GM23338 (cell line): ENCODE measurements around the gene FBXO2.

ENCODE experiments used
- CREB1 ChIP-seq: fragments of 250-450 bp; sonication (Bioruptor Pico); IDR thresholded peaks from 2 replicates; pipeline ENCODE4 v1.5.0; 2020; ENCODE audit warnings: low read depth, mild to moderate bottlenecking, moderate library complexity
- EZH2 ChIP-seq: fragments of 200-600 bp; sonication (generic); IDR thresholded peaks from one replicate; pipeline ENCODE4 v1.8.0; 2017; ENCODE audit warnings: antibody characterized with exemption, mild to moderate bottlenecking, low read depth; ENCODE audit not compliant: unreplicated experiment
- EZH2phosphoT487 ChIP-seq: fragments of 200-600 bp; sonication (generic); IDR thresholded peaks from one replicate; pipeline ENCODE4 v1.8.1; 2018; ENCODE audit warnings: antibody characterized with exemption; ENCODE audit not compliant: unreplicated experiment
- JUNB ChIP-seq: IDR thresholded peaks from one replicate; pipeline ENCODE4 v1.6.1; 2016; ENCODE audit warnings: antibody characterized with exemption; ENCODE audit not compliant: unreplicated experiment
- NANOG ChIP-seq: IDR thresholded peaks from 2 replicates; pipeline ENCODE4 v1.6.1; 2016; ENCODE audit warnings: antibody characterized with exemption, borderline replicate concordance
- POLR2AphosphoS5 ChIP-seq: IDR thresholded peaks from 2 replicates; pipeline ENCODE4 v1.6.1; 2016; ENCODE audit warnings: antibody characterized with exemption, low read depth
- STAT1 ChIP-seq: IDR thresholded peaks from one replicate; pipeline ENCODE4 v1.6.1; 2016; ENCODE audit warnings: antibody characterized with exemption; ENCODE audit not compliant: unreplicated experiment
- ZNF331 ChIP-seq: fragments of 250-450 bp; sonication (Bioruptor Pico); IDR thresholded peaks from 2 replicates; pipeline ENCODE4 v1.5.0; 2020; ENCODE audit warnings: low read depth, mild to moderate bottlenecking, moderate library complexity
- TF ChIP-seq, protein P1 (sequence below), 2 experiments: fragments of 200-600 bp in 1 of 2; sonication (generic) in 1 of 2; conservative IDR thresholded peaks; 2 replicates each; pipeline versions ENCODE4 v1.5.1 to v1.6.1; 2016 to 2017; ENCODE audit warnings: antibody characterized with exemption in 2 of 2, low read depth in 2 of 2, mild to moderate bottlenecking in 2 of 2, moderate library complexity in 1 of 2
- TF ChIP-seq, protein P2 (sequence below): IDR thresholded peaks from one replicate; pipeline ENCODE4 v1.6.1; 2018; ENCODE audit warnings: antibody characterized with exemption; ENCODE audit not compliant: unreplicated experiment
- TF ChIP-seq, protein P3 (sequence below): fragments of 250-450 bp; sonication (Bioruptor Pico); IDR thresholded peaks from 2 replicates; pipeline ENCODE4 v1.5.0; 2020; ENCODE audit warnings: mild to moderate bottlenecking, moderate library complexity
- TF ChIP-seq, protein P4 (sequence below): IDR thresholded peaks from 2 replicates; pipeline ENCODE4 v1.6.1; 2016; ENCODE audit warnings: antibody characterized with exemption

DNA sequence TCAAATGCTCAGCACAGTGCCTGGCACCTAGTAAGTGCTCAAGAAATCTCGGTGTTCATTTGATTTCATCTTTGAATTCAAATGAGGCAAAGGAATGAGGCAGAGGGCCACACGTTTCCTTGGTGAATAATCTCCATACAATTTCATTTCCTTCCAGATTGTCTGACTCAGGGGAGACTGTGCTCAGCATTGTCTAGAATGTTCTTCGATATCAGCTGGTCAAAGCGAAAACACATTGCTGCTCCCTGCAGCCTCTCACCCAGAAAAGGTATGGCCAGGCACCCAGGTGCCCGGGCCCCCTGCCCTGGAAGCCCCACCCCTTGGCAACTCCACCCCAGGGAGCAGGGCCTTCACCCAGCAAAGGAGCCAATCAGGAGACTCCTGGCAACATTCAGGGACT, 55.8 kb downstream of the FBXO2 start:
- TF ChIP-seq, protein P1, sequence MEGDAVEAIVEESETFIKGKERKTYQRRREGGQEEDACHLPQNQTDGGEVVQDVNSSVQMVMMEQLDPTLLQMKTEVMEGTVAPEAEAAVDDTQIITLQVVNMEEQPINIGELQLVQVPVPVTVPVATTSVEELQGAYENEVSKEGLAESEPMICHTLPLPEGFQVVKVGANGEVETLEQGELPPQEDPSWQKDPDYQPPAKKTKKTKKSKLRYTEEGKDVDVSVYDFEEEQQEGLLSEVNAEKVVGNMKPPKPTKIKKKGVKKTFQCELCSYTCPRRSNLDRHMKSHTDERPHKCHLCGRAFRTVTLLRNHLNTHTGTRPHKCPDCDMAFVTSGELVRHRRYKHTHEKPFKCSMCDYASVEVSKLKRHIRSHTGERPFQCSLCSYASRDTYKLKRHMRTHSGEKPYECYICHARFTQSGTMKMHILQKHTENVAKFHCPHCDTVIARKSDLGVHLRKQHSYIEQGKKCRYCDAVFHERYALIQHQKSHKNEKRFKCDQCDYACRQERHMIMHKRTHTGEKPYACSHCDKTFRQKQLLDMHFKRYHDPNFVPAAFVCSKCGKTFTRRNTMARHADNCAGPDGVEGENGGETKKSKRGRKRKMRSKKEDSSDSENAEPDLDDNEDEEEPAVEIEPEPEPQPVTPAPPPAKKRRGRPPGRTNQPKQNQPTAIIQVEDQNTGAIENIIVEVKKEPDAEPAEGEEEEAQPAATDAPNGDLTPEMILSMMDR (conservative IDR thresholded peaks at IDR 0.05; ENCODE audit: low read depth in 2 of 2): no peak
- TF ChIP-seq, protein P2, sequence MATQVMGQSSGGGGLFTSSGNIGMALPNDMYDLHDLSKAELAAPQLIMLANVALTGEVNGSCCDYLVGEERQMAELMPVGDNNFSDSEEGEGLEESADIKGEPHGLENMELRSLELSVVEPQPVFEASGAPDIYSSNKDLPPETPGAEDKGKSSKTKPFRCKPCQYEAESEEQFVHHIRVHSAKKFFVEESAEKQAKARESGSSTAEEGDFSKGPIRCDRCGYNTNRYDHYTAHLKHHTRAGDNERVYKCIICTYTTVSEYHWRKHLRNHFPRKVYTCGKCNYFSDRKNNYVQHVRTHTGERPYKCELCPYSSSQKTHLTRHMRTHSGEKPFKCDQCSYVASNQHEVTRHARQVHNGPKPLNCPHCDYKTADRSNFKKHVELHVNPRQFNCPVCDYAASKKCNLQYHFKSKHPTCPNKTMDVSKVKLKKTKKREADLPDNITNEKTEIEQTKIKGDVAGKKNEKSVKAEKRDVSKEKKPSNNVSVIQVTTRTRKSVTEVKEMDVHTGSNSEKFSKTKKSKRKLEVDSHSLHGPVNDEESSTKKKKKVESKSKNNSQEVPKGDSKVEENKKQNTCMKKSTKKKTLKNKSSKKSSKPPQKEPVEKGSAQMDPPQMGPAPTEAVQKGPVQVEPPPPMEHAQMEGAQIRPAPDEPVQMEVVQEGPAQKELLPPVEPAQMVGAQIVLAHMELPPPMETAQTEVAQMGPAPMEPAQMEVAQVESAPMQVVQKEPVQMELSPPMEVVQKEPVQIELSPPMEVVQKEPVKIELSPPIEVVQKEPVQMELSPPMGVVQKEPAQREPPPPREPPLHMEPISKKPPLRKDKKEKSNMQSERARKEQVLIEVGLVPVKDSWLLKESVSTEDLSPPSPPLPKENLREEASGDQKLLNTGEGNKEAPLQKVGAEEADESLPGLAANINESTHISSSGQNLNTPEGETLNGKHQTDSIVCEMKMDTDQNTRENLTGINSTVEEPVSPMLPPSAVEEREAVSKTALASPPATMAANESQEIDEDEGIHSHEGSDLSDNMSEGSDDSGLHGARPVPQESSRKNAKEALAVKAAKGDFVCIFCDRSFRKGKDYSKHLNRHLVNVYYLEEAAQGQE: no peak
- TF ChIP-seq EZH2 (no peak), JUNB (no peak), POLR2AphosphoS5 (no peak), EZH2phosphoT487 (no peak), ZNF331 (no peak), CREB1 (no peak), STAT1 (no peak), NANOG (no peak)
- TF ChIP-seq, protein P3, sequence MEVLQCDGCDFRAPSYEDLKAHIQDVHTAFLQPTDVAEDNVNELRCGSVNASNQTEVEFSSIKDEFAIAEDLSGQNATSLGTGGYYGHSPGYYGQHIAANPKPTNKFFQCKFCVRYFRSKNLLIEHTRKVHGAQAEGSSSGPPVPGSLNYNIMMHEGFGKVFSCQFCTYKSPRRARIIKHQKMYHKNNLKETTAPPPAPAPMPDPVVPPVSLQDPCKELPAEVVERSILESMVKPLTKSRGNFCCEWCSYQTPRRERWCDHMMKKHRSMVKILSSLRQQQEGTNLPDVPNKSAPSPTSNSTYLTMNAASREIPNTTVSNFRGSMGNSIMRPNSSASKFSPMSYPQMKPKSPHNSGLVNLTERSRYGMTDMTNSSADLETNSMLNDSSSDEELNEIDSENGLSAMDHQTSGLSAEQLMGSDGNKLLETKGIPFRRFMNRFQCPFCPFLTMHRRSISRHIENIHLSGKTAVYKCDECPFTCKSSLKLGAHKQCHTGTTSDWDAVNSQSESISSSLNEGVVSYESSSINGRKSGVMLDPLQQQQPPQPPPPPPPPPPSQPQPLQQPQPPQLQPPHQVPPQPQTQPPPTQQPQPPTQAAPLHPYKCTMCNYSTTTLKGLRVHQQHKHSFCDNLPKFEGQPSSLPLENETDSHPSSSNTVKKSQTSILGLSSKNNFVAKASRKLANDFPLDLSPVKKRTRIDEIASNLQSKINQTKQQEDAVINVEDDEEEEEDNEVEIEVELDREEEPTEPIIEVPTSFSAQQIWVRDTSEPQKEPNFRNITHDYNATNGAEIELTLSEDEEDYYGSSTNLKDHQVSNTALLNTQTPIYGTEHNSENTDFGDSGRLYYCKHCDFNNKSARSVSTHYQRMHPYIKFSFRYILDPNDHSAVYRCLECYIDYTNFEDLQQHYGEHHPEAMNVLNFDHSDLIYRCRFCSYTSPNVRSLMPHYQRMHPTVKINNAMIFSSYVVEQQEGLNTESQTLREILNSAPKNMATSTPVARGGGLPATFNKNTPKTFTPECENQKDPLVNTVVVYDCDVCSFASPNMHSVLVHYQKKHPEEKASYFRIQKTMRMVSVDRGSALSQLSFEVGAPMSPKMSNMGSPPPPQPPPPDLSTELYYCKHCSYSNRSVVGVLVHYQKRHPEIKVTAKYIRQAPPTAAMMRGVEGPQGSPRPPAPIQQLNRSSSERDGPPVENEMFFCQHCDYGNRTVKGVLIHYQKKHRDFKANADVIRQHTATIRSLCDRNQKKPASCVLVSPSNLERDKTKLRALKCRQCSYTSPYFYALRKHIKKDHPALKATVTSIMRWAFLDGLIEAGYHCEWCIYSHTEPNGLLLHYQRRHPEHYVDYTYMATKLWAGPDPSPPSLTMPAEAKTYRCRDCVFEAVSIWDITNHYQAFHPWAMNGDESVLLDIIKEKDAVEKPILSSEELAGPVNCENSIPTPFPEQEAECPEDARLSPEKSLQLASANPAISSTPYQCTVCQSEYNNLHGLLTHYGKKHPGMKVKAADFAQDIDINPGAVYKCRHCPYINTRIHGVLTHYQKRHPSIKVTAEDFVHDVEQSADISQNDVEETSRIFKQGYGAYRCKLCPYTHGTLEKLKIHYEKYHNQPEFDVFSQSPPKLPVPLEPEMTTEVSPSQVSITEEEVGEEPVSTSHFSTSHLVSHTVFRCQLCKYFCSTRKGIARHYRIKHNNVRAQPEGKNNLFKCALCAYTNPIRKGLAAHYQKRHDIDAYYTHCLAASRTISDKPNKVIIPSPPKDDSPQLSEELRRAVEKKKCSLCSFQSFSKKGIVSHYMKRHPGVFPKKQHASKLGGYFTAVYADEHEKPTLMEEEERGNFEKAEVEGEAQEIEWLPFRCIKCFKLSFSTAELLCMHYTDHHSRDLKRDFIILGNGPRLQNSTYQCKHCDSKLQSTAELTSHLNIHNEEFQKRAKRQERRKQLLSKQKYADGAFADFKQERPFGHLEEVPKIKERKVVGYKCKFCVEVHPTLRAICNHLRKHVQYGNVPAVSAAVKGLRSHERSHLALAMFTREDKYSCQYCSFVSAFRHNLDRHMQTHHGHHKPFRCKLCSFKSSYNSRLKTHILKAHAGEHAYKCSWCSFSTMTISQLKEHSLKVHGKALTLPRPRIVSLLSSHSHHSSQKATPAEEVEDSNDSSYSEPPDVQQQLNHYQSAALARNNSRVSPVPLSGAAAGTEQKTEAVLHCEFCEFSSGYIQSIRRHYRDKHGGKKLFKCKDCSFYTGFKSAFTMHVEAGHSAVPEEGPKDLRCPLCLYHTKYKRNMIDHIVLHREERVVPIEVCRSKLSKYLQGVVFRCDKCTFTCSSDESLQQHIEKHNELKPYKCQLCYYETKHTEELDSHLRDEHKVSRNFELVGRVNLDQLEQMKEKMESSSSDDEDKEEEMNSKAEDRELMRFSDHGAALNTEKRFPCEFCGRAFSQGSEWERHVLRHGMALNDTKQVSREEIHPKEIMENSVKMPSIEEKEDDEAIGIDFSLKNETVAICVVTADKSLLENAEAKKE: no peak
- TF ChIP-seq, protein P4, sequence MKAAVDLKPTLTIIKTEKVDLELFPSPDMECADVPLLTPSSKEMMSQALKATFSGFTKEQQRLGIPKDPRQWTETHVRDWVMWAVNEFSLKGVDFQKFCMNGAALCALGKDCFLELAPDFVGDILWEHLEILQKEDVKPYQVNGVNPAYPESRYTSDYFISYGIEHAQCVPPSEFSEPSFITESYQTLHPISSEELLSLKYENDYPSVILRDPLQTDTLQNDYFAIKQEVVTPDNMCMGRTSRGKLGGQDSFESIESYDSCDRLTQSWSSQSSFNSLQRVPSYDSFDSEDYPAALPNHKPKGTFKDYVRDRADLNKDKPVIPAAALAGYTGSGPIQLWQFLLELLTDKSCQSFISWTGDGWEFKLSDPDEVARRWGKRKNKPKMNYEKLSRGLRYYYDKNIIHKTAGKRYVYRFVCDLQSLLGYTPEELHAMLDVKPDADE: no peak
